AG09319 (cell line): Measurements from ENCODE around the gene ANKRD33B.

ENCODE experiments used
- DNase-seq: peaks from one replicate; pipeline ENCODE4 v3.0.0-alpha.2; 2010; ENCODE audit warnings: low read depth; ENCODE audit errors: extremely low read depth
- CTCF ChIP-seq: IDR thresholded peaks from 2 replicates; pipeline ENCODE4 v1.5.1; 2011; ENCODE audit warnings: low read depth, mild to moderate bottlenecking, inconsistent platforms, low read length, moderate library complexity

ANKRD33B gene

GRCh38 chr5:10706326-10706725, 142.5 kb downstream of the ANKRD33B start:
- no peak for TF ChIP-seq CTCF

More at GRCh38 chr5:10706326-10706725, 142.5 kb downstream of the ANKRD33B start:
- no peak for DNase-seq
